Breast epithelium (tissue), 3 donors: Measurements from ENCODE around the gene CRYBA2.

ENCODE experiments used
- POLR2A ChIP-seq: fragments of 450-650 bp; IDR thresholded peaks from one replicate; pipeline ENCODE4 v1.6.1; 2016; ENCODE audit warnings: antibody characterized with exemption, mild to moderate bottlenecking, moderate library complexity
- TF ChIP-seq, protein P1 (sequence below), 3 donors: fragments of 450-650 bp; IDR thresholded peaks; one replicate each; pipeline ENCODE4 v1.5.1; 2016 to 2017; ENCODE audit warnings: antibody characterized with exemption in 3 of 3, mild to moderate bottlenecking in 3 of 3, moderate library complexity in 3 of 3

DNA sequence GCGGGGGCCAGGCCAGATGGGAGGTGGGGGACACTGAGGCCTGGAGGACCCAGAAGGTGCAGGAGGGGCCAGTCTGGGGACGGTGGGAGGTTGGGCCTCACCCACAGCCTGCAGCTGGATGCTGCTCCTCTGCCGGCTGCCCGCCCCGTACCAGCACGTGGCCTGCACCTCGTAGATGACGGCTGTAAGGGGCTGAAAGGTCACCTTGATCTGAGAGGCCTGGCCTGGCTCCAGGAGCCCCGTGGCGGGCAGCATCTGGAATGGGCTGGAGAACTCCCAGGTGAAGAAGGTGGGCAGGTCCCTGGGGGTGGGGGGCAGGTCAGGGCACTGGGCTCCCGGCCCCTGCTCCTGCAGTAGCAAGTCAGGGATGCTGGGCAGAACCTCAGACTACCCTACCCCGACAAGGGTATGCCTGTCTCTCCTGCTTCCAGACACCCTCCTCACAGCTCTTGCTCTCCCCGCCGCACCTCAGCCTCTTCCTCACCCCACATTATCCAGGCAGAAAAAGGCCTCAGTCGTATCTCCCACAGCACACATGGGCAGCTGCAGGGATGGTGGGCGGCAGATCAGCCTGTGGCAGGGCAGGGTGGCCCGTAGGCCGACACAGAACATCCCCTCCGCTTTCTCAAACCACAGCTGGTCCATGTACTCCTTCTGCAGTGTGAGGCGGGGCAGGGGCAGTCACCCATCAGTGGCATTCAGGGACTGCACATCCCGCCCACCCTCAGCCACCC is 38.0 kb upstream of the CRYBA2 start:
- TF ChIP-seq POLR2A = no peak
- TF ChIP-seq, protein P1, sequence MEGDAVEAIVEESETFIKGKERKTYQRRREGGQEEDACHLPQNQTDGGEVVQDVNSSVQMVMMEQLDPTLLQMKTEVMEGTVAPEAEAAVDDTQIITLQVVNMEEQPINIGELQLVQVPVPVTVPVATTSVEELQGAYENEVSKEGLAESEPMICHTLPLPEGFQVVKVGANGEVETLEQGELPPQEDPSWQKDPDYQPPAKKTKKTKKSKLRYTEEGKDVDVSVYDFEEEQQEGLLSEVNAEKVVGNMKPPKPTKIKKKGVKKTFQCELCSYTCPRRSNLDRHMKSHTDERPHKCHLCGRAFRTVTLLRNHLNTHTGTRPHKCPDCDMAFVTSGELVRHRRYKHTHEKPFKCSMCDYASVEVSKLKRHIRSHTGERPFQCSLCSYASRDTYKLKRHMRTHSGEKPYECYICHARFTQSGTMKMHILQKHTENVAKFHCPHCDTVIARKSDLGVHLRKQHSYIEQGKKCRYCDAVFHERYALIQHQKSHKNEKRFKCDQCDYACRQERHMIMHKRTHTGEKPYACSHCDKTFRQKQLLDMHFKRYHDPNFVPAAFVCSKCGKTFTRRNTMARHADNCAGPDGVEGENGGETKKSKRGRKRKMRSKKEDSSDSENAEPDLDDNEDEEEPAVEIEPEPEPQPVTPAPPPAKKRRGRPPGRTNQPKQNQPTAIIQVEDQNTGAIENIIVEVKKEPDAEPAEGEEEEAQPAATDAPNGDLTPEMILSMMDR (IDR thresholded peaks at IDR 0.05) = no peak
